Neural progenitor cell (in vitro differentiated cells): ENCODE measurements around the gene INPP5B. TPM values are rescaled to one million over a fixed set of nuclear protein-coding genes. Genes with fewer than 3 reads are reported as not detected.

Source experiments
- DNase-seq: peaks from one replicate; pipeline ENCODE4 v3.0.0-alpha.2; 2016; ENCODE audit warnings: low spot score
- H2AFZ ChIP-seq: fragments of 200-600 bp; sonication (generic); replicated peaks from 2 replicates; pipeline ENCODE4 v1.6.1; 2016; ENCODE audit warnings: antibody characterized with exemption
- H3F3A ChIP-seq: fragments of 200-600 bp; sonication (generic); 2 replicates; pipeline ENCODE4 v1.6.1; 2016; ENCODE audit warnings: antibody characterized with exemption, low read depth
- H3K27ac ChIP-seq: fragments of 200-600 bp; sonication (generic); 2 replicates; pipeline ENCODE4 v1.5.1; 2016; ENCODE audit warnings: mild to moderate bottlenecking
- H3K27me3 ChIP-seq: fragments of 200-600 bp; sonication (generic); 2 replicates; pipeline ENCODE4 v1.6.1; 2016; ENCODE audit warnings: mild to moderate bottlenecking, moderate library complexity
- H3K36me3 ChIP-seq: fragments of 200-600 bp; sonication (generic); 2 replicates; pipeline ENCODE4 v1.5.1; 2016
- H3K4me1 ChIP-seq: fragments of 200-600 bp; sonication (generic); 2 replicates; pipeline ENCODE4 v1.6.1; 2016; ENCODE audit warnings: mixed run types
- H3K4me2 ChIP-seq: fragments of 200-600 bp; sonication (generic); 2 replicates; pipeline ENCODE4 v1.6.1; 2016
- H3K4me3 ChIP-seq: fragments of 200-600 bp; sonication (generic); 2 replicates; pipeline ENCODE4 v1.5.1; 2016
- H3K79me2 ChIP-seq: fragments of 200-600 bp; sonication (generic); 2 replicates; pipeline ENCODE4 v1.6.1; 2016; ENCODE audit warnings: low read depth
- H3K9ac ChIP-seq: fragments of 200-600 bp; sonication (generic); 2 replicates; pipeline ENCODE4 v1.6.1; 2016
- H3K9me3 ChIP-seq: fragments of 200-600 bp; sonication (generic); 2 replicates; pipeline ENCODE4 v1.5.1; 2016; ENCODE audit warnings: low read depth
- H4K20me1 ChIP-seq: fragments of 200-600 bp; sonication (generic); 2 replicates; pipeline ENCODE4 v1.6.1; 2016; ENCODE audit warnings: low read depth
- H3K27ac Mint-ChIP-seq: 3 replicates; pipeline ENCODE4 v1.8.0; 2021; ENCODE audit warnings: mixed read lengths
- H3K27me3 Mint-ChIP-seq: 2 replicates; pipeline ENCODE4 v1.8.0; 2022; ENCODE audit warnings: low read depth, mild to moderate bottlenecking, inconsistent platforms, moderate library complexity, mixed read lengths; ENCODE audit not compliant: insufficient read depth
- H3K36me3 Mint-ChIP-seq: 3 replicates; pipeline ENCODE4 v1.8.0; 2021; ENCODE audit warnings: mixed read lengths
- H3K4me1 Mint-ChIP-seq: 3 replicates; pipeline ENCODE4 v1.8.0; 2021; ENCODE audit warnings: mixed read lengths
- H3K4me3 Mint-ChIP-seq: 3 replicates; pipeline ENCODE4 v1.8.0; 2021; ENCODE audit warnings: mild to moderate bottlenecking, moderate library complexity, mixed read lengths
- H3K9me3 Mint-ChIP-seq: 3 replicates; pipeline ENCODE4 v1.8.0; 2020; ENCODE audit warnings: mixed read lengths
- CTCF ChIP-seq: fragments of 200-600 bp; sonication (generic); IDR thresholded peaks from 2 replicates; pipeline ENCODE4 v1.5.1; 2017; ENCODE audit warnings: antibody characterized with exemption, mild to moderate bottlenecking
- EZH2 ChIP-seq: fragments of 200-600 bp; sonication (generic); IDR thresholded peaks from 2 replicates; pipeline ENCODE4 v1.6.1; 2017; ENCODE audit warnings: antibody characterized with exemption, mild to moderate bottlenecking, moderate library complexity
- EZH2phosphoT487 ChIP-seq: fragments of 200-600 bp; sonication (generic); IDR thresholded peaks from 2 replicates; pipeline ENCODE4 v1.6.1; 2017; ENCODE audit warnings: antibody characterized with exemption
- total RNA-seq: library from RNA; depleted of rRNA; stranded (reverse); fragments of >200 nt; gene quantifications from 2 replicates; pipeline ENCODE4 v1.2.3, GENCODE V29; 2015; ENCODE audit warnings: low replicate concordance

Gene INPP5B
- total RNA-seq, 1 donor from 2014 or later: 22.0 TPM

- DNase-seq: no peak
- Mint-ChIP-seq H3K36me3 (peaks cover 8% of the 10 kb centered on the region), H3K4me1 (no peaks in the 10 kb centered on the region), H3K4me3 (no peak overlapping the region), H3K27me3 (peaks cover 3% of the 10 kb centered on the region), H3K27ac (no peak overlapping the region), H3K9me3 (no peaks in the 10 kb centered on the region)
- Histone ChIP-seq H3K9ac (no peak overlapping the region), H4K20me1 (no peaks in the 10 kb centered on the region), H3K27me3 (no peaks in the 10 kb centered on the region), H3K4me3 (no peak overlapping the region), H3K4me1 (no peaks in the 10 kb centered on the region), H3K9me3 (no peaks in the 10 kb centered on the region), H3K36me3 (no peaks in the 10 kb centered on the region), H3K4me2 (no peak overlapping the region), H3K79me2 (no peaks in the 10 kb centered on the region), H3K27ac (no peak overlapping the region), H2AFZ (no peak overlapping the region), H3F3A (no peaks in the 10 kb centered on the region)
- no peak for TF ChIP-seq EZH2phosphoT487
- no peak for TF ChIP-seq EZH2
- no peak for TF ChIP-seq CTCF
These were observed 80.4 kb downstream of the INPP5B start for GRCh38 chr1:37866491-37866890.

GRCh38 chr1:37865348-37866120, 81.3 kb downstream of the INPP5B start:
- H3K4me1 ChIP-seq: no peaks in the 10 kb centered on the region
- no peak for TF ChIP-seq EZH2phosphoT487
- TF ChIP-seq EZH2: no peak
- no peak for TF ChIP-seq CTCF
- H3K9me3 Mint-ChIP-seq: no peaks in the 10 kb centered on the region
- H3K27me3 ChIP-seq: no peaks in the 10 kb centered on the region
- no peak overlapping the region for H3K4me3 Mint-ChIP-seq
- no peaks in the 10 kb centered on the region for H3K36me3 ChIP-seq
- H3K4me3 ChIP-seq: no peak overlapping the region
- H3F3A ChIP-seq: no peaks in the 10 kb centered on the region
- DNase-seq: no peak
- H3K27ac Mint-ChIP-seq: no peak overlapping the region
- no peak overlapping the region for H3K27ac ChIP-seq
- H3K36me3 Mint-ChIP-seq: peaks cover 8% of the 10 kb centered on the region
- no peaks in the 10 kb centered on the region for H3K9me3 ChIP-seq
- no peak overlapping the region for H3K9ac ChIP-seq
- H3K27me3 Mint-ChIP-seq: peaks cover 7% of the 10 kb centered on the region
- H3K4me2 ChIP-seq: no peak overlapping the region
- H2AFZ ChIP-seq: no peak overlapping the region
- no peaks in the 10 kb centered on the region for H4K20me1 ChIP-seq
- H3K4me1 Mint-ChIP-seq: no peaks in the 10 kb centered on the region
- H3K79me2 ChIP-seq: no peaks in the 10 kb centered on the region

- peaks cover 13% of the 10 kb centered on the region for H3K4me1 Mint-ChIP-seq
- H3K27ac Mint-ChIP-seq: no peak overlapping the region
- Histone ChIP-seq H3K9ac (no peak overlapping the region), H3K36me3 (no peaks in the 10 kb centered on the region), H3K4me2 (no peak overlapping the region), H2AFZ (no peak overlapping the region), H4K20me1 (peaks cover 19% of the 10 kb centered on the region), H3K4me1 (peaks cover 8% of the 10 kb centered on the region), H3K79me2 (peaks cover 19% of the 10 kb centered on the region), H3K27ac (no peak overlapping the region), H3F3A (peaks cover 7% of the 10 kb centered on the region), H3K27me3 (no peaks in the 10 kb centered on the region), H3K4me3 (no peak overlapping the region), H3K9me3 (no peaks in the 10 kb centered on the region)
- TF ChIP-seq EZH2phosphoT487 (no peak), CTCF (no peak), EZH2 (no peak)
- peaks cover 2% of the 10 kb centered on the region for H3K36me3 Mint-ChIP-seq
- peaks cover 7% of the 10 kb centered on the region for H3K27me3 Mint-ChIP-seq
- no peaks in the 10 kb centered on the region for H3K9me3 Mint-ChIP-seq
- no peak overlapping the region for H3K4me3 Mint-ChIP-seq
- no peak for DNase-seq
These were observed 84.5 kb downstream of the INPP5B start for GRCh38 chr1:37862330-37862729.
